K562 (cell line): Measurements from ENCODE around the gene AMBRA1. TPM values are rescaled to one million over a fixed set of nuclear protein-coding genes. Genes with fewer than 3 reads are reported as not detected.

Source experiments
- ARID1B ChIP-seq: fragments of 450-650 bp; IDR thresholded peaks from 2 replicates; pipeline ENCODE4 v1.6.1; 2016; ENCODE audit warnings: antibody characterized with exemption, mild to moderate bottlenecking, inconsistent platforms
- BCL6 ChIP-seq: fragments of 250-450 bp; sonication (Bioruptor Pico); IDR thresholded peaks from 2 replicates; pipeline ENCODE4 v1.4.0; 2020
- CCNT2 ChIP-seq: IDR thresholded peaks from 2 replicates; pipeline ENCODE4 v1.6.1; 2011; ENCODE audit warnings: borderline replicate concordance, low read depth, mild to moderate bottlenecking, moderate library complexity, mixed read lengths, low read length; ENCODE audit not compliant: insufficient read length; ENCODE audit errors: extremely low read depth
- FOXA3 ChIP-seq, 2 experiments: fragments of 450-650 bp in 1 of 2; sonication (generic) in 1 of 2; formaldehyde crosslinking; IDR thresholded peaks in 1 of 2; conservative IDR thresholded peaks in 1 of 2; 2 replicates each; pipeline versions ENCODE4 v1.4.0 to v1.8.0; 2020 to 2022; ENCODE audit warnings: mild to moderate bottlenecking in 2 of 2, missing genetic modification reagents in 1 of 2
- FOXK2 ChIP-seq, 2 experiments: fragments of 450-650 bp; IDR thresholded peaks in 1 of 2; conservative IDR thresholded peaks in 1 of 2; 2 replicates each; pipeline ENCODE4 v1.6.1; 2016; ENCODE audit warnings: low read depth in 2 of 2, mild to moderate bottlenecking in 1 of 2
- ILK ChIP-seq: fragments of 450-650 bp; IDR thresholded peaks from 2 replicates; pipeline ENCODE4 v1.6.1; 2016; ENCODE audit warnings: missing genetic modification characterization, low read depth, mild to moderate bottlenecking, missing compliant biosample characterization, moderate library complexity, borderline replicate concordance
- NFIX ChIP-seq: fragments of 250-450 bp; sonication (Bioruptor Pico); IDR thresholded peaks from 2 replicates; pipeline ENCODE4 v1.4.0; 2020; ENCODE audit warnings: low read depth, mild to moderate bottlenecking, moderate library complexity
- NR2C1 ChIP-seq, 2 experiments: fragments of 450-650 bp; IDR thresholded peaks; 2 replicates each; pipeline ENCODE4 v1.6.1; 2017; ENCODE audit warnings: mild to moderate bottlenecking in 2 of 2, antibody characterized with exemption in 1 of 2, inconsistent platforms in 1 of 2, missing compliant biosample characterization in 1 of 2, missing genetic modification characterization in 1 of 2
- OTX1 ChIP-seq: fragments of 450-650 bp; formaldehyde crosslinking; IDR thresholded peaks from 2 replicates; pipeline ENCODE4 v1.4.0; 2022; ENCODE audit warnings: mild to moderate bottlenecking
- PRPF4 ChIP-seq: fragments of 200-400 bp; formaldehyde crosslinking; IDR thresholded peaks from one replicate; pipeline ENCODE4 v1.6.1; 2017; ENCODE audit warnings: low read length, low read depth, mild to moderate bottlenecking; ENCODE audit not compliant: insufficient read depth, poor library complexity, severe bottlenecking
- SMAD4 ChIP-seq: fragments of 250-450 bp; sonication (Bioruptor Pico); conservative IDR thresholded peaks from 2 replicates; pipeline ENCODE4 v1.8.0; 2021; ENCODE audit warnings: inconsistent platforms, mild to moderate bottlenecking, moderate library complexity
- SNRNP70 ChIP-seq: fragments of 200-400 bp; formaldehyde crosslinking; optimal IDR thresholded peaks from 2 replicates; pipeline ENCODE3; 2017; ENCODE audit warnings: low read depth, low read length
- SP1 ChIP-seq: sonication (generic); formaldehyde crosslinking; IDR thresholded peaks from 2 replicates; pipeline ENCODE4 v1.8.1; 2022; ENCODE audit warnings: mild to moderate bottlenecking, missing genetic modification reagents
- ZNF143 ChIP-seq: sonication (generic); formaldehyde crosslinking; IDR thresholded peaks from 2 replicates; pipeline ENCODE4 v1.9.0; 2022; ENCODE audit warnings: mild to moderate bottlenecking, missing genetic modification reagents
- ZNF586 ChIP-seq: fragments of 450-650 bp; formaldehyde crosslinking; conservative IDR thresholded peaks from 2 replicates; pipeline ENCODE4 v1.4.0; 2020; ENCODE audit warnings: mild to moderate bottlenecking, moderate library complexity
- ZNF778 ChIP-seq: fragments of 450-650 bp; formaldehyde crosslinking; IDR thresholded peaks from 2 replicates; pipeline ENCODE4 v1.4.0; 2020; ENCODE audit warnings: mild to moderate bottlenecking, moderate library complexity
- polyA plus RNA-seq, 8 experiments: library from polyadenylated mRNA; depleted of rRNA in 4 of 8; stranded (reverse) in 5 of 8; unstranded in 3 of 8; fragments of >200 nt; fragmentation: Nextera tagmentation in 2 of 8; fragmentation: Illumina TruSeq in 1 of 8; extraction: Ambion mirVana in 2 of 8; extraction: Trizol in 1 of 8; gene quantifications; 2 replicates each; pipeline versions ENCODE4 v1.2.1 to v1.2.3, GENCODE V29; 2011 to 2014; ENCODE audit warnings: inconsistent platforms in 1 of 8, missing spikeins in 1 of 8
- total RNA-seq, 7 experiments: library from RNA; depleted of rRNA in 6 of 7; stranded (reverse); fragments of >200 nt in 6 of 7; fragmentation: Illumina TruSeq in 2 of 7; extraction: Trizol in 2 of 7; gene quantifications; 2 replicates each; pipeline versions ENCODE4 v1.2.1 to v1.2.3, GENCODE V29; 2011 to 2021; ENCODE audit warnings: low replicate concordance in 1 of 7
- TF ChIP-seq, protein P1 (sequence below): sonication (generic); formaldehyde crosslinking; IDR thresholded peaks from 2 replicates; pipeline ENCODE4 v1.8.1; 2023; ENCODE audit warnings: missing genetic modification reagents, mild to moderate bottlenecking, borderline replicate concordance
- TF ChIP-seq, protein P2 (sequence below): fragments of 450-650 bp; formaldehyde crosslinking; IDR thresholded peaks from 2 replicates; pipeline ENCODE4 v1.4.0; 2020; ENCODE audit warnings: mild to moderate bottlenecking, moderate library complexity
- TF ChIP-seq, protein P3 (sequence below): fragments of 200-800 bp; sonication (Bioruptor generic); IDR thresholded peaks from 2 replicates; pipeline ENCODE4 v1.6.1; 2017; ENCODE audit warnings: missing genetic modification characterization, missing compliant biosample characterization

AMBRA1 gene
- total and polyA plus RNA-seq, 9 of the 15 experiments (the other 6 are each of a cell fraction or from before 2014, with no cell fraction given): 0.15 to 24.5 (median 13.0) TPM

DNA sequence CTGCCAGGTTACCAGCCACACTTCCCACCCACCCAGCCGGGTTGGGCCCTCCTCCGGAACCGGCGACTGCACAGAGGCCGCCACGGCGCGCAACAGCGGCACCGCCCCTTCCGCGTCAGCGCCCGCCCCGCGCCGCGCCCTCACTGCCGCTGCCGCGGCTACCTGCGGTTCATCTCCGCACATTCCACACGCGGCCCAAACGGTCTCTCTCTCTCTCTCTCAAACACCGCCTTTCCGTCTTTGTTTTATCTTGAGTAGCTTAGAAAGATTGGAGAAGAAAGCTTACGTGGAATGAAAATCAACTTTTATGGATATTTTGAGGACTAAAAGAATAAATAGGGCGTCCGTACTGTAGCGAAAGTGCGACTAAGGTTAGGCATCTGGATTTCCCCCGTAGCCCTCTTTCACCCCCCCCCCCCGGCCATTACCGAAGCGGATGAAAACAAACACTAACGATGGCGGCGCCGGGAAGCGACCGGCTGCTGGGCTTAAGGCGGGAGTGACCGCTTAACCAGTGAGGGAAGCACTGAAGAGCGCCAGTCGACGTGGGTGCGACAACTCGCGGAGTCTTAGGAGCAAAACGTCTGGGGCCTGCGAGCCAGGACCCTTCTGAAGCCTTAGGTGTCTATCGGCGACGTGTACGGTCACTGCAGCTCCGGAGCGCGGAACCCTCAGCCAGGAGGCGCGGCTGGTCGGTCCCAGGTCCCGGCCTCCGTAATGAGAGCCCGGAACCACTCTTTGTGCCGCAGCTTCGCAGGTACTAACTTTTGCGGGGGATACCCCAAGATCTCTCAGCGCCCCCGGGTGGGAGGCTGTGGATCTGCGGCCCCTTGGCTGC is 23.5 kb upstream of the AMBRA1 start, which contains the start of the genes ATG13 and HARBI1 (continued):
- TF ChIP-seq, protein P1, sequence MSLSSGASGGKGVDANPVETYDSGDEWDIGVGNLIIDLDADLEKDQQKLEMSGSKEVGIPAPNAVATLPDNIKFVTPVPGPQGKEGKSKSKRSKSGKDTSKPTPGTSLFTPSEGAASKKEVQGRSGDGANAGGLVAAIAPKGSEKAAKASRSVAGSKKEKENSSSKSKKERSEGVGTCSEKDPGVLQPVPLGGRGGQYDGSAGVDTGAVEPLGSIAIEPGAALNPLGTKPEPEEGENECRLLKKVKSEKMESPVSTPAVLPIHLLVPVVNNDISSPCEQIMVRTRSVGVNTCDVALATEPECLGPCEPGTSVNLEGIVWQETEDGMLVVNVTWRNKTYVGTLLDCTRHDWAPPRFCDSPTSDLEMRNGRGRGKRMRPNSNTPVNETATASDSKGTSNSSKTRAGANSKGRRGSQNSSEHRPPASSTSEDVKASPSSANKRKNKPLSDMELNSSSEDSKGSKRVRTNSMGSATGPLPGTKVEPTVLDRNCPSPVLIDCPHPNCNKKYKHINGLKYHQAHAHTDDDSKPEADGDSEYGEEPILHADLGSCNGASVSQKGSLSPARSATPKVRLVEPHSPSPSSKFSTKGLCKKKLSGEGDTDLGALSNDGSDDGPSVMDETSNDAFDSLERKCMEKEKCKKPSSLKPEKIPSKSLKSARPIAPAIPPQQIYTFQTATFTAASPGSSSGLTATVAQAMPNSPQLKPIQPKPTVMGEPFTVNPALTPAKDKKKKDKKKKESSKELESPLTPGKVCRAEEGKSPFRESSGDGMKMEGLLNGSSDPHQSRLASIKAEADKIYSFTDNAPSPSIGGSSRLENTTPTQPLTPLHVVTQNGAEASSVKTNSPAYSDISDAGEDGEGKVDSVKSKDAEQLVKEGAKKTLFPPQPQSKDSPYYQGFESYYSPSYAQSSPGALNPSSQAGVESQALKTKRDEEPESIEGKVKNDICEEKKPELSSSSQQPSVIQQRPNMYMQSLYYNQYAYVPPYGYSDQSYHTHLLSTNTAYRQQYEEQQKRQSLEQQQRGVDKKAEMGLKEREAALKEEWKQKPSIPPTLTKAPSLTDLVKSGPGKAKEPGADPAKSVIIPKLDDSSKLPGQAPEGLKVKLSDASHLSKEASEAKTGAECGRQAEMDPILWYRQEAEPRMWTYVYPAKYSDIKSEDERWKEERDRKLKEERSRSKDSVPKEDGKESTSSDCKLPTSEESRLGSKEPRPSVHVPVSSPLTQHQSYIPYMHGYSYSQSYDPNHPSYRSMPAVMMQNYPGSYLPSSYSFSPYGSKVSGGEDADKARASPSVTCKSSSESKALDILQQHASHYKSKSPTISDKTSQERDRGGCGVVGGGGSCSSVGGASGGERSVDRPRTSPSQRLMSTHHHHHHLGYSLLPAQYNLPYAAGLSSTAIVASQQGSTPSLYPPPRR (CRISPR knock-in tag): no peak
- no peak for TF ChIP-seq NFIX (CRISPR knock-in tag)
- TF ChIP-seq SMAD4 (CRISPR knock-in tag): peak; percentile 60; the same call in 1 of the 2 replicates
- TF ChIP-seq NR2C1 (IDR thresholded peaks at IDR 0.05): peak; percentile 55
- TF ChIP-seq NR2C1 (tag; IDR thresholded peaks at IDR 0.05): peak; percentile 70
- no peak for TF ChIP-seq ZNF586 (CRISPR knock-in tag)
- TF ChIP-seq OTX1: no peak
- TF ChIP-seq, protein P2, sequence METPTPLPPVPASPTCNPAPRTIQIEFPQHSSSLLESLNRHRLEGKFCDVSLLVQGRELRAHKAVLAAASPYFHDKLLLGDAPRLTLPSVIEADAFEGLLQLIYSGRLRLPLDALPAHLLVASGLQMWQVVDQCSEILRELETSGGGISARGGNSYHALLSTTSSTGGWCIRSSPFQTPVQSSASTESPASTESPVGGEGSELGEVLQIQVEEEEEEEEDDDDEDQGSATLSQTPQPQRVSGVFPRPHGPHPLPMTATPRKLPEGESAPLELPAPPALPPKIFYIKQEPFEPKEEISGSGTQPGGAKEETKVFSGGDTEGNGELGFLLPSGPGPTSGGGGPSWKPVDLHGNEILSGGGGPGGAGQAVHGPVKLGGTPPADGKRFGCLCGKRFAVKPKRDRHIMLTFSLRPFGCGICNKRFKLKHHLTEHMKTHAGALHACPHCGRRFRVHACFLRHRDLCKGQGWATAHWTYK (CRISPR knock-in tag): 0 out of 2 replicates have a peak, but pooled peaks have one; percentile 17
- peak; percentile 73 for TF ChIP-seq CCNT2
- no peak for TF ChIP-seq ZNF778 (CRISPR knock-in tag)
- no peak for TF ChIP-seq ILK (tag)
- no peak for TF ChIP-seq ZNF143 (CRISPR knock-in tag)
- TF ChIP-seq, protein P3, sequence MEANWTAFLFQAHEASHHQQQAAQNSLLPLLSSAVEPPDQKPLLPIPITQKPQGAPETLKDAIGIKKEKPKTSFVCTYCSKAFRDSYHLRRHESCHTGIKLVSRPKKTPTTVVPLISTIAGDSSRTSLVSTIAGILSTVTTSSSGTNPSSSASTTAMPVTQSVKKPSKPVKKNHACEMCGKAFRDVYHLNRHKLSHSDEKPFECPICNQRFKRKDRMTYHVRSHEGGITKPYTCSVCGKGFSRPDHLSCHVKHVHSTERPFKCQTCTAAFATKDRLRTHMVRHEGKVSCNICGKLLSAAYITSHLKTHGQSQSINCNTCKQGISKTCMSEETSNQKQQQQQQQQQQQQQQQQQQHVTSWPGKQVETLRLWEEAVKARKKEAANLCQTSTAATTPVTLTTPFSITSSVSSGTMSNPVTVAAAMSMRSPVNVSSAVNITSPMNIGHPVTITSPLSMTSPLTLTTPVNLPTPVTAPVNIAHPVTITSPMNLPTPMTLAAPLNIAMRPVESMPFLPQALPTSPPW (CRISPR knock-in tag): peak; percentile 100
- TF ChIP-seq FOXA3 (CRISPR knock-in tag; conservative IDR thresholded peaks at IDR 0.05 in 1 of 2, IDR thresholded peaks at IDR 0.05 in 1 of 2): no peak
- TF ChIP-seq BCL6 (CRISPR knock-in tag): no peak
- TF ChIP-seq ARID1B: no peak
- peak; percentile 73; the same call in 1 of the 2 replicates for TF ChIP-seq SP1
- peak; percentile 61 to 74; a peak in 3 of 4 replicates for TF ChIP-seq FOXK2 (conservative IDR thresholded peaks at IDR 0.05 in 1 of 2, IDR thresholded peaks at IDR 0.05 in 1 of 2; ENCODE audit: low read depth in 2 of 2)
- TF ChIP-seq SNRNP70: no peak
- no peak for TF ChIP-seq PRPF4
